ENCODE measurements around the gene C22orf39. TPM values are rescaled to one million over a fixed set of nuclear protein-coding genes. Genes with fewer than 3 reads are reported as not detected.

The C22orf39 gene
- total RNA-seq, 2 donors from 2014 or later = 27.4 to 31.5 TPM

DNA sequence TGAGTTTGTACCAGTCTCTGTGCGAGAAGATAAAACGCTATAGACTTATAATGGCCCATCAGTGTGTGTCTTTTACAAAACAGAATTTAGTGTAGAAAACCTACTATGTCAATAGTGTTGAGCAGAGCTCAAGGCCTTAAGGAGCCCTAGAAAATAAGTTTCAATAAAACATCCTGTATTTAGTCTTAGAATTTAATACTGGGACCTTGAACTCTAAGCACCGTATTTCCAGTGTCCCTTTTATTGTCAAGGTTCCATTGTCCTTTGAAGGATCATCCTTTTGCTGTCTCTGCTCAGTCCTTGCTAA, 48.8 kb upstream of the C22orf39 start:
- H3K9me3 Mint-ChIP-seq = no peaks in the 10 kb centered on the region
- H3K27ac ChIP-seq (ENCODE audit: low read depth, low read length) = no peak overlapping the region
- H3K4me3 ChIP-seq (ENCODE audit: low read length) = no peak overlapping the region
- no peaks in the 10 kb centered on the region for H3K4me1 ChIP-seq (ENCODE audit: control insufficient read depth, insufficient read depth, low read length)
- H3K27me3 Mint-ChIP-seq (ENCODE audit: insufficient read depth) = no peaks in the 10 kb centered on the region
- no peaks in the 10 kb centered on the region for H3K27me3 ChIP-seq (ENCODE audit: control insufficient read depth, insufficient read depth, low read length, poor library complexity, severe bottlenecking)
- H3K4me1 Mint-ChIP-seq = no peaks in the 10 kb centered on the region
- WGBS, 2 experiments (ENCODE audit: insufficient coverage in 1 of 2, insufficient read length in 1 of 2) = 88 to 100% methylated on average over 3 of the region's 3 CpGs
- H3K9me3 ChIP-seq (ENCODE audit: control insufficient read depth, low read length) = no peaks in the 10 kb centered on the region
- no peak for TF ChIP-seq CTCF (conservative IDR thresholded peaks at IDR 0.05)
- H3K27ac Mint-ChIP-seq = no peak overlapping the region
- peaks cover 16% of the 10 kb centered on the region for H3K36me3 Mint-ChIP-seq (ENCODE audit: low read depth)
- H3K9ac ChIP-seq (ENCODE audit: extremely low read depth, low read length, poor library complexity, severe bottlenecking) = no peak overlapping the region
- peaks cover 33% of the 10 kb centered on the region for H3K36me3 ChIP-seq (ENCODE audit: control insufficient read depth, insufficient read depth, low read length)
- DNase-seq = no peak
- no peak overlapping the region for H3K4me3 Mint-ChIP-seq

- Histone ChIP-seq H3K27ac (ENCODE audit: low read depth, low read length) (no peak overlapping the region), H3K9me3 (ENCODE audit: control insufficient read depth, low read length) (no peaks in the 10 kb centered on the region), H3K4me3 (ENCODE audit: low read length) (no peak overlapping the region), H3K27me3 (ENCODE audit: control insufficient read depth, insufficient read depth, low read length, poor library complexity, severe bottlenecking) (no peaks in the 10 kb centered on the region), H3K9ac (ENCODE audit: extremely low read depth, low read length, poor library complexity, severe bottlenecking) (no peak overlapping the region), H3K36me3 (ENCODE audit: control insufficient read depth, insufficient read depth, low read length) (peaks cover 35% of the 10 kb centered on the region), H3K4me1 (ENCODE audit: control insufficient read depth, insufficient read depth, low read length) (no peaks in the 10 kb centered on the region)
- DNase-seq = no peak
- peaks cover 16% of the 10 kb centered on the region for H3K36me3 Mint-ChIP-seq (ENCODE audit: low read depth)
- H3K4me1 Mint-ChIP-seq = no peaks in the 10 kb centered on the region
- H3K27me3 Mint-ChIP-seq (ENCODE audit: insufficient read depth) = no peaks in the 10 kb centered on the region
- WGBS, 2 experiments (ENCODE audit: insufficient coverage in 1 of 2, insufficient read length in 1 of 2) = 91 to 96% methylated on average over 5 of the region's 5 CpGs
- no peak overlapping the region for H3K4me3 Mint-ChIP-seq
- H3K27ac Mint-ChIP-seq = no peak overlapping the region
- no peaks in the 10 kb centered on the region for H3K9me3 Mint-ChIP-seq
- TF ChIP-seq CTCF (conservative IDR thresholded peaks at IDR 0.05) = peak; percentile 65
These were observed 48.2 kb upstream of the C22orf39 start for GRCh38 chr22:19495562-19496323.

- Histone ChIP-seq H3K36me3 (ENCODE audit: control insufficient read depth, insufficient read depth, low read length) (peaks cover 38% of the 10 kb centered on the region), H3K9ac (ENCODE audit: extremely low read depth, low read length, poor library complexity, severe bottlenecking) (no peak overlapping the region), H3K9me3 (ENCODE audit: control insufficient read depth, low read length) (no peaks in the 10 kb centered on the region), H3K4me3 (ENCODE audit: low read length) (no peak overlapping the region), H3K27me3 (ENCODE audit: control insufficient read depth, insufficient read depth, low read length, poor library complexity, severe bottlenecking) (no peaks in the 10 kb centered on the region), H3K27ac (ENCODE audit: low read depth, low read length) (no peak overlapping the region), H3K4me1 (ENCODE audit: control insufficient read depth, insufficient read depth, low read length) (no peaks in the 10 kb centered on the region)
- 90 to 100% methylated on average over 2 to 6 of the region's 6 CpGs for WGBS, 2 experiments (ENCODE audit: insufficient coverage in 1 of 2, insufficient read length in 1 of 2)
- no peak overlapping the region for H3K4me3 Mint-ChIP-seq
- no peaks in the 10 kb centered on the region for H3K9me3 Mint-ChIP-seq
- no peaks in the 10 kb centered on the region for H3K27me3 Mint-ChIP-seq (ENCODE audit: insufficient read depth)
- H3K36me3 Mint-ChIP-seq (ENCODE audit: low read depth) = peaks cover 17% of the 10 kb centered on the region
- DNase-seq = no peak
- no peak overlapping the region for H3K27ac Mint-ChIP-seq
- no peak for TF ChIP-seq CTCF (conservative IDR thresholded peaks at IDR 0.05)
- no peaks in the 10 kb centered on the region for H3K4me1 Mint-ChIP-seq
These were observed 47.2 kb upstream of the C22orf39 start for GRCh38 chr22:19494676-19495173.
